ENCODE measurements around the gene ANKRD11. TPM values are rescaled to one million over a fixed set of nuclear protein-coding genes. Genes with fewer than 3 reads are reported as not detected.
"Not testable (repeated sequence)": the region's sequence is repeated elsewhere in the genome, so short reads cannot be mapped to it uniquely, and the experiment has no call there.

Gene ANKRD11
- total RNA-seq, 1 experiment from 2014 or later: 116 TPM

- no peak overlapping the region for H3K27ac ChIP-seq
- H3K27me3 ChIP-seq: no peaks in the 10 kb centered on the region
- H3K4me3 ChIP-seq: no peak overlapping the region
- H3K4me1 ChIP-seq: no peaks in the 10 kb centered on the region
- no peaks in the 10 kb centered on the region for H3K9me3 ChIP-seq (replicated peaks)
- no peak for DNase-seq
- H3K36me3 ChIP-seq: peaks cover 88% of the 10 kb centered on the region
Observed at GRCh38 chr16:89275284-89275584, 215.1 kb downstream of the ANKRD11 start.

GRCh38 chr16:89274561-89275283, 215.6 kb downstream of the ANKRD11 start:
- no peak overlapping the region for H3K4me3 ChIP-seq
- DNase-seq: no peak
- H3K27me3 ChIP-seq: no peaks in the 10 kb centered on the region
- H3K36me3 ChIP-seq: peaks cover 88% of the 10 kb centered on the region
- no peak overlapping the region for H3K27ac ChIP-seq
- no peaks in the 10 kb centered on the region for H3K9me3 ChIP-seq (replicated peaks)
- no peaks in the 10 kb centered on the region for H3K4me1 ChIP-seq

- H3K27me3 ChIP-seq: no peaks in the 10 kb centered on the region
- H3K9me3 ChIP-seq (replicated peaks): no peaks in the 10 kb centered on the region
- H3K27ac ChIP-seq: no peak overlapping the region
- no peaks in the 10 kb centered on the region for H3K4me1 ChIP-seq
- peaks cover 93% of the 10 kb centered on the region for H3K36me3 ChIP-seq
- no peak overlapping the region for H3K4me3 ChIP-seq
- no peak for DNase-seq
Observed at GRCh38 chr16:89273741-89274472, 216.5 kb downstream of the ANKRD11 start.

- Histone ChIP-seq H3K36me3 (peaks cover 86% of the 10 kb centered on the region), H3K27me3 (no peaks in the 10 kb centered on the region), H3K4me1 (no peaks in the 10 kb centered on the region), H3K27ac (no peak overlapping the region), H3K4me3 (no peak overlapping the region), H3K9me3 (replicated peaks) (no peaks in the 10 kb centered on the region)
- no peak for DNase-seq
Observed at GRCh38 chr16:89272631-89273030, 217.7 kb downstream of the ANKRD11 start.

- no peak overlapping the region for H3K27ac ChIP-seq
- H3K4me3 ChIP-seq: no peak overlapping the region
- no peaks in the 10 kb centered on the region for H3K4me1 ChIP-seq
- no peak for DNase-seq
- H3K9me3 ChIP-seq (replicated peaks): no peaks in the 10 kb centered on the region
- peaks cover 87% of the 10 kb centered on the region for H3K36me3 ChIP-seq
- no peaks in the 10 kb centered on the region for H3K27me3 ChIP-seq
Observed at GRCh38 chr16:89270666-89271345, 219.6 kb downstream of the ANKRD11 start.

- Histone ChIP-seq H3K36me3 (peaks cover 87% of the 10 kb centered on the region), H3K27me3 (no peaks in the 10 kb centered on the region), H3K4me3 (no peak overlapping the region), H3K27ac (no peak overlapping the region), H3K9me3 (replicated peaks) (no peaks in the 10 kb centered on the region), H3K4me1 (no peaks in the 10 kb centered on the region)
- no peak for DNase-seq
Observed at GRCh38 chr16:89269805-89270665, 220.3 kb downstream of the ANKRD11 start.

- no peak overlapping the region for H3K4me3 ChIP-seq
- H3K27me3 ChIP-seq: no peaks in the 10 kb centered on the region
- no peaks in the 10 kb centered on the region for H3K4me1 ChIP-seq
- no peak for DNase-seq
- no peaks in the 10 kb centered on the region; the same call in 1 of the 2 replicates for H3K9me3 ChIP-seq (replicated peaks)
- H3K27ac ChIP-seq: no peak overlapping the region
- H3K36me3 ChIP-seq: peaks cover 80% of the 10 kb centered on the region
Observed at GRCh38 chr16:89268987-89269735, 221.2 kb downstream of the ANKRD11 start.

- no peaks in the 10 kb centered on the region; the same call in none of the 2 replicates for H3K9me3 ChIP-seq (replicated peaks)
- no peak for DNase-seq
- H3K4me3 ChIP-seq: no peak overlapping the region
- H3K4me1 ChIP-seq: no peaks in the 10 kb centered on the region
- H3K27ac ChIP-seq: no peak overlapping the region
- peaks cover 74% of the 10 kb centered on the region for H3K36me3 ChIP-seq
- H3K27me3 ChIP-seq: no peaks in the 10 kb centered on the region
Observed at GRCh38 chr16:89268585-89268984, 221.8 kb downstream of the ANKRD11 start.

- H3K27me3 ChIP-seq; DNase-seq; H3K4me3 ChIP-seq; H3K4me1 ChIP-seq; H3K9me3 ChIP-seq (replicated peaks); H3K27ac ChIP-seq: not testable (repeated sequence)
- peaks cover 70% of the 10 kb centered on the region for H3K36me3 ChIP-seq
Observed at GRCh38 chr16:89267746-89268145, 222.6 kb downstream of the ANKRD11 start.

- no peak for DNase-seq
- H3K27ac ChIP-seq: no peak overlapping the region
- no peaks in the 10 kb centered on the region for H3K4me1 ChIP-seq
- H3K36me3 ChIP-seq: peaks cover 59% of the 10 kb centered on the region
- H3K27me3 ChIP-seq: no peaks in the 10 kb centered on the region
- H3K4me3 ChIP-seq: no peak overlapping the region
- H3K9me3 ChIP-seq (replicated peaks): no peaks in the 10 kb centered on the region; the same call in none of the 2 replicates
Observed at GRCh38 chr16:89266521-89267134, 223.7 kb downstream of the ANKRD11 start.

- no peak overlapping the region for H3K27ac ChIP-seq
Observed at GRCh38 chr16:89265647-89266046, 224.7 kb downstream of the ANKRD11 start.

GRCh38 chr16:89264800-89265550, 225.4 kb downstream of the ANKRD11 start:
- no peaks in the 10 kb centered on the region for H3K27me3 ChIP-seq
- H3K4me1 ChIP-seq: no peaks in the 10 kb centered on the region
- no peak overlapping the region for H3K4me3 ChIP-seq
- no peak overlapping the region for H3K27ac ChIP-seq
- no peak for DNase-seq
- H3K36me3 ChIP-seq: peaks cover 43% of the 10 kb centered on the region
- H3K9me3 ChIP-seq (replicated peaks): no peaks in the 10 kb centered on the region; the same call in none of the 2 replicates

More at GRCh38 chr16:89265647-89266046, 224.7 kb downstream of the ANKRD11 start:
- Histone ChIP-seq H3K36me3 (peaks cover 50% of the 10 kb centered on the region), H3K4me1 (no peaks in the 10 kb centered on the region), H3K4me3 (no peak overlapping the region), H3K27me3 (no peaks in the 10 kb centered on the region), H3K9me3 (replicated peaks) (no peaks in the 10 kb centered on the region; the same call in none of the 2 replicates)
- DNase-seq: no peak

Data from SJCRH30 (cell line).